HG03045 (cell line): ENCODE results near the gene CHRM3.

Source experiments
- ATAC-seq: cut with Tn5 transposase; IDR thresholded peaks from one replicate; pipeline ENCODE4 v1.9.1; 2021; ENCODE audit warnings: mild to moderate bottlenecking, moderate library complexity; ENCODE audit not compliant: unreplicated experiment

Gene CHRM3

DNA sequence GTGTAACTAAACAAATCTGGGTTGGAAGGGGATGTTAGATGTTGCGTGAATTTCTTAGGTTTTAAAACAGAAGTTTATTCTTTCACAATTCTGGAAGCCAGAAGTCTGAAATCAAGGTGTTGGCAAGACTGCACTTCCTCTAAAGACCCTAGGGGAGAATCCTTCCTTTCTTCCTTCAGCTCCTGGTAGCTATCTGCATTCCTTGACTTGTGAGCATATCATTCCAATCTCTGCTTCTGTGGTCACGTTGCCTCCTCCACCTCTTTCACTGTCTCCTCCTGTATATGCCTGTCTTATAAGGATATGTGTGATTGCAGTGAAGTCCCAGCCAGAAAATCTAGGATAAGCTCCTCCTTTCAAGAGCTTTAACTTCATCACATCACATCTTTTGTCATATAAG lies 7.7 kb downstream of the CHRM3 start:
- no peak for ATAC-seq

DNA sequence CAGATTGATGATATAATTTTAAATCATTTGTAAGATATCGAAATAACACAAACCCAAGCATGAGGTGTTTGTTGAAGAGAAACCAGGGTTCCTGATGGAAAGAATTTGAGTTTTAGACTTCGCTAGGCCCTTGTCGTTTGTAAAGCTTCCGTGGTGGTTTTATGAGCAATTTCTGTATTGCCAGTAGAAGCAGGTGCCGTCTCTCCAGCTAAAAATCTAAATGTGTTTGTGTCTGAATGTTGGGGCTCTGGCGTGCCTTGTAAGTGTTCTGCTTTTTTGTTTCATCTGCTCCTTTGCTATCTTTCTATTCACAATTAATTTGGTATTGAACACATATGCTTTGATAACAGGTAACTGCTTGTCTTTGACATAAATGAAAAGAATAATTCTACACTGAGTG lies 27.5 kb downstream of the CHRM3 start:
- no peak for ATAC-seq

DNA sequence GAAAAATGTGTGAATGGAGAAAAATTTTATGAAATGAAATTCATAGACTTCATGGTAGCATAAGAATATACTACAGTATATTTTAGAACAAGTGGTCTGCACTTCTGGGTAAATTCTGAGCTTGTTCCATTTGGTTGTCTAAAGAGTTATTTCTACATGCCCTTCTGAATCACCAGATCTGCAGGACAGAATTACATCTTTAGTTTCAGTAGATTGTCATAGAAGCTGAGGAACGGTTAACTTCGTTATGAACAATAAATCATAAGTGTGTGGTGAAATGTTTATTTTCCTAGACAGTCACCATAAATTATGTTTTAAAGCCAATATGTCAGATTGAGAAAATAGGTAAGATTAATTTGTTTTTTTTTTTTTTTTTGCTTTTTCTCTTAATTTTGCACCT lies 30.9 kb downstream of the CHRM3 start:
- ATAC-seq = no peak

DNA sequence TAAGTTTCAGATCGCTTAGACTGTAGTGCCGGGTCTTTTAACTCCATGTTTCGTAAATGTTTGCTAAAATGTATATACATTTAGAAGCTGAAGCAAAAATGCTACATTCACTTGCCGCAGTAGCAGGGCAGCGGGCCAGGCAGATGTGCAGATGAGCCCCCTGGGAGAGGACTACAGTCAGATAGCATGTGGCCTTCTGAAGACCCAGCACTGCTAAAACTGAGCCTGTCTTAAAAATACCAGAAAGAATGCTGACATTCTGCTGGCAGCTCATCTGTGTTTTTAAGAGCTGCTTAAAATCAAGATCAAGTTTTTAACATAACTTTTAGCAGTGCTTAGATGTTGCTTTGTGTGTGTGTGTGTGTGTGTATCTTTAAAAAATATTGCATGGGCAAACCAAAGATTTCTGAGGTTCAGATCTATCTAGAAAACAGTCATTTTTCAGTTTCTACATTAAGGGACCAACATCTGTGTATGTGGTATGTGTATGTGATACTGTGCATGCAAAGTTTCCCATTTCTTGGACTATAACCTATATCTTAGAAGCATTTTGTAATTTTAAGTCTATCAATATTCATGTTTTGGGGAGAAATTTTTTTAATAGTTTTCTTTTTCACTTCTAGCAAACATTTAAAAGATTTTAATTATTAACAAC lies 31.7 kb downstream of the CHRM3 start:
- no peak for ATAC-seq

DNA sequence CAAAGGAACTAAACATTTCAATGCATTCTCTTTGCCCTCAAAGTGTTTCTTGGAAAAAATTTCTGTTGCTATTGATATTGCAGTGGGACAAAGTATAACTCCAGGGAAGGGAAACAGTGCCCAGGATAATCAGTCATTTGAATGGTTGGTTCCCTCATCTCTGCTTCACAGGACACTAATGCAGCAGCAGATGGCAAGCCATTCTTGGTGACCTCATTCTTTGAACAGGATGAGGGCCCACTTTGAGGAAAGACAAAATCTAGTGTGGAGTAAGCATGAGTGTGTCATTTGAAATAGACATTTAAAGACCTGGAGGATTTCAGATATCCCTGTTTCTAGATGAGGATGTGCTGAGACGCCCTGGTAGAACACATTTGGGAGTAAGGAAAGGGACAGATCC lies 32.3 kb downstream of the CHRM3 start:
- ATAC-seq = no peak

DNA sequence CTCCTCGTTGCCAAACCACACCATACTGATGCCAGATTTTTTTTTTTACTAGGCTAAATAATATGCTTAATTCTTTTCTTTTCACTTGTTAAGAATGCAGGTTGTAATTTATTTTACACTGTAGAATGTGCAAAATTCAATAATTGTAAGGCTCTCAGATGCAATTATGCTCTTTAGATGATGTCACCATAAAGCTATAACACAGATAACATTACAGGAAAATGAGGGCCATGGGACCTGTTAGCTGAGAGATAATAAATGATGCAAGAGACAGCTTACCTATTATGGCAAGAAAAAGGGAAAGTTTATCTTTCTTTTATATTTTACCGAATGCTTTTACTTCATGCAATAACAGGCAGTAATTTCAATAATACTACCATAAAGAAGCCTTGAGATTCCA lies 35.4 kb downstream of the CHRM3 start:
- no peak for ATAC-seq

DNA sequence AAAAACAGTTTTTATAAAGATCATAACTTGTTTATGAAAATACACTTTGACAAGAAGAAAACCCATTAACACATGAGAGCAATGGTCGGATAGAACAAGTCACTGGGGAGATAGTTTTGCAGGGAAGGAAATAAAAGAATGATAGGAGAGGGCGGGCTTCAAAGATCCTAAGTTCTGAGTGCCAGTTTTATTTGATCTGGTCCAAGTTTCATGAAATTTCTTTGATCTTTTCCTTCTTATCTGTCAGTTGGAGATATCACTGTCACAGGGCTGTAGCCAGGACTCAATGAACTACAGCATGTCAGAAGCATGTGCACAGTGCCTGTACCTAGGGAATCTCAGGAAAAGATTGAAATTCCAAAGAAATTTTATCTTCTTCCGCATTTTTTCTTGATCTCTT lies 36.5 kb downstream of the CHRM3 start:
- no peak for ATAC-seq

DNA sequence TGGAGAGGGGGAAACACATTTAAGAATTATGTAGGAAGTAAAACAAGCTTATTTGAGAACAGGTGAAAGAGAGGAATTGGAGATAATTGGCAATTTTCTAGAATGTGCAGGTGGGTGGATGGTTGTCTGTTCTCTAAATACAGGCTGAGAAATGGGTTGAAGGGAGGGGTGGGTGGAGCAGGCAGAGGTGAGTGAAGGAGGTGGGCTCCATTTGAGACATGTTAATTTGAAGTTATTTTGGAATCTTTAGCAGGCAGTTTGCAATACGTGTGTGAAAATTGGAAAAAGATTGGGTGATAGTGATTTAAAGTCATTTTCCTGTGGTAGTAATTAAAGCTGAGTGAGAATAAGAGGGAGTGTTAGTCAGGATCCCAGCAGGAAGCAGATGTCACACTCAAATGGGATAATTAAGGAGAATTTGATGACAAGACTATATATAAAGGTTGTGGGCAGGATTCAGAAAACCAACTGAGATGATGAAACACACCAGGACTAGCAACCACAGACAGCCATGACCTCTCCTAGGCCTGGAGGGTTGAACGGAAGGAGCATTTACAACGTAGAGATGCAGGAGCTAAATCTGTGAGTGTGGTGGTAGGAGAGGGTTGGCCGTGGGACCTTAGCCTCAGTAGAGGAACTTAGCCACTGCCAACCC lies 40.6 kb downstream of the CHRM3 start:
- no peak for ATAC-seq

DNA sequence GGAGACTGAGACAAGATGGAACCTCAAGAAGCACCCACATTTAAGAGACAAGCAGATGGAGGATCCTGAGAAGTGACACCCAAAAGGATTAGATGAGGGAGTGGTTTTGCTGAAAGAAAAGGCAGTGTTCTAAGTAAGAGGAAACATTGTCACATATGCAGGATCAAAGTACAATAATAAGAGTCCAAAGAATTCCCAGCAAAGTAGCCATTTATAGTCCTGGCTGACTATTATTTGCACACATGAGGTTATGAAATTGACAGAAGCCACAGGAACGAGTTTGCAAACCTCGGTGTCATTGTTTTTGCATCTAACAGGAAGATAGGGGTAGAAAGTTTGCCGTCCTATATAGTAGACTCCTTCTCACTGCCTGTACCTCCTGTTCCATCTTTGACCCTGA lies 41.3 kb downstream of the CHRM3 start:
- ATAC-seq = no peak

DNA sequence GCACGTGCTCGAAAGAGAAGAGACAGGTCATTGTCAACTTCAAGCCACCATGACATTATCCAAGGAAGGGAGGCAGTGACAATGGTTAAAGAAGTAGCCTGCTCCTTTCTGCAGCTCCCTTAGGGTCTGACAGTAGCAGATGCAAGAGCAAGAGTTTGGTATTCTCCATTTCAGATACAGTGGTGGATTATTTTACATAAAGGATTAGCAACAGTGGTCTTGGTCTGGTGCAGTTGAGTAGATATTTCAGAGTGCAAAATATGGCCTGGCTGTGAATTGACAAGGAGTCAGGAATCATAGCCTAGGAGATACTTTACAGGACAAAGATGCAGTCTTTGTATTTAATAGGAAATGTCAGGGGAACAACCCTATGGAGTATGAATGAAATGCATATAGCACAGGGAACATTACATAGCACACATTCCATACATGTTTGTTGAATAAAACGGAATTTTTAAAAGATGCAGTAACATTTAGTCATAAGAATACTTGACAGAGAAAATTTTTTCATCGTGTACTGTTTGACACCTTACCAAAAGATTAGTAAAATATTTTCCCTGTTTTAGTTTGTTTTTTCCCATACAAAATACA lies 41.8 kb downstream of the CHRM3 start:
- no peak for ATAC-seq

DNA sequence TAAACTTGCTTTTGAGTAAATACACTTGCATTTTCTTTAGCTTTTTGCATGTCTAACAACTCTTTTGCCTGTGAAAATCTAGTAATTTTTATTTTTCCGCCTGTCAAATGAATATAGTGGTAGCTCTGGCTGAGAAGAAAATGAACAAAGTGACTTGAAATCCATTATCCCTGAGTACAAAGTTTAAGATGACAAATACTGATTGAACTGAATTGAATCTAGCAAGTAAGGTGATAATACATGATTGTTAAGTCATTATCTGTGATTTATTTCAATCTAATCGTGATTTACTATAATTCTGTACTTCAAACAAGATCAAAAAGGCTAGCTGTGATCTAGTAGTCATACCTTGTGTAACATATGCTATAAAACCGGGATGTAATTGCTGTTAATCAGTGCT lies 42.8 kb downstream of the CHRM3 start:
- ATAC-seq = no peak

DNA sequence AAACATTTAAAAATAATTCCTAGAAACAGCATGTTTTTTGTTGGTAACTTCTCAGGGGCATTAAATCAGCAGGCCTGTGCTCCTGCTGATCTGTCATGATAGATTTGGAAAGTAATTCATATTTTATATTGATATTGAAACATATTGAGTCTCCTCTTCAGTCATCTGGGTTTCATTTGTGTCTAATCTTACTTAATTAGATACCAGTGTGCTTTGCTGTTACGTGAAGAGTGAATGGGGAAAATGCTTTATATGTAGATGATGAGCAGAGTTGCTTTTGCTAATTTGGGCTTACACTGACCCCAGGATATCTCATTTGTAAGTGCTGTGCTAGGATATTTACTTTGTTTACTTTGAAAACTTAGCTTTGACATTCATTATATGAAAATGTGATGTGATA lies 45.9 kb downstream of the CHRM3 start:
- ATAC-seq = no peak

DNA sequence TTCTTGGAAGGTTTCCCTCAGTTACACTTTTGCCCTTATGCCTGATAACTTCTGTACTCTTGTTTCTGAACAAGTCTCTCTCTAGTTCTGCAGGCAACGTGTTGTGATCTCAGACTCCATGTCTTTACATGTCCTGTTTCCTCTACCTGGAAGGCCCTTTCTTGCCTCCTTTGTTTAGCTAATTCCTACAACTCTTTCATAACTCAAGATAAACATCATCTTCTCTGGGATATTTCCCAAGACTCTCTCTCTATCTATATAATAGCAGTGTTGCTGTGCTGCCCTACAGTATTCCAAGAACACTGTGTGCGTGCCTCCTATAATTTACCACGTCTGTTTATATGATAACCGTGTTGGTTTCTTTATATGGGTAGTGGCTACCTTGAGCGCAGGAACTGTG lies 47.8 kb downstream of the CHRM3 start:
- ATAC-seq = no peak
